ENCODE measurements around the gene ZNF234.
"Not testable (repeated sequence)": the region's sequence is repeated elsewhere in the genome, so short reads cannot be mapped to it uniquely, and the experiment has no call there.

Gene ZNF234

GRCh38 chr19:44180968-44181367 is 39.6 kb downstream of the ZNF234 start:
- no peak for DNase-seq (ENCODE audit: low read depth in 3 of 3)

GRCh38 chr19:44182145-44182544 is 40.8 kb downstream of the ZNF234 start:
- no peak for DNase-seq (ENCODE audit: low read depth in 3 of 3)

- no peak for DNase-seq (ENCODE audit: low read depth in 3 of 3)
Observed at GRCh38 chr19:44190020-44190419, 48.7 kb downstream of the ZNF234 start.

GRCh38 chr19:44192127-44192526 is 50.8 kb downstream of the ZNF234 start:
- no peak for DNase-seq (ENCODE audit: low read depth in 3 of 3)

- no peak for DNase-seq (ENCODE audit: low read depth in 3 of 3)
Observed at GRCh38 chr19:44196772-44197171, 55.4 kb downstream of the ZNF234 start.

- no peak for DNase-seq (ENCODE audit: low read depth in 3 of 3)
Observed at GRCh38 chr19:44202470-44202869, 61.1 kb downstream of the ZNF234 start.

GRCh38 chr19:44202974-44203373 is 61.6 kb downstream of the ZNF234 start:
- no peak for DNase-seq (ENCODE audit: low read depth in 3 of 3)

- DNase-seq (ENCODE audit: low read depth in 3 of 3), result not testable (repeated sequence)
Observed at GRCh38 chr19:44203877-44204276, 62.5 kb downstream of the ZNF234 start.

- DNase-seq (ENCODE audit: low read depth in 3 of 3), result no peak
Observed at GRCh38 chr19:44204772-44205171, 63.4 kb downstream of the ZNF234 start.

- peak; percentile 67 to 79 (median 71) for DNase-seq (ENCODE audit: low read depth in 3 of 3)
Observed at GRCh38 chr19:44207126-44207803, 65.9 kb downstream of the ZNF234 start.

Measured in stimulated activated CD4-positive, alpha-beta T cell treated with anti-CD3 and anti-CD28 coated beads, TNF-alpha, amount 100 ng/mL, for 24 hours (primary cell).